ENCODE data around the gene KRT72.

- no peak for TF ChIP-seq CTCF (IDR thresholded peaks at IDR 0.05; ENCODE audit: low read depth, low read length, poor library complexity, severe bottlenecking)
- no peak for TF ChIP-seq EZH2phosphoT487 (IDR thresholded peaks at IDR 0.05; ENCODE audit: borderline replicate concordance, low read length)
Measured at GRCh38 chr12:52606096-52606495, 4.8 kb upstream of the KRT72 start.

Measured in DOHH2 (cell line).